ENCODE measurements around the gene CRISPLD2.

Gene CRISPLD2

GRCh38 chr16:84879569-84880487, 60.0 kb downstream of the CRISPLD2 start:
- TF ChIP-seq EP300 (IDR thresholded peaks at IDR 0.05; ENCODE audit: borderline replicate concordance), result no peak
- TF ChIP-seq TCF12 (IDR thresholded peaks at IDR 0.05; ENCODE audit: low read depth), result no peak
- no peak for TF ChIP-seq TEAD4 (IDR thresholded peaks at IDR 0.05)
- no peak for TF ChIP-seq CREB1 (IDR thresholded peaks at IDR 0.05; ENCODE audit: low read depth)
- no peak for TF ChIP-seq EGR1 (IDR thresholded peaks at IDR 0.05)
- TF ChIP-seq REST (IDR thresholded peaks at IDR 0.05; ENCODE audit: low read depth), result no peak
- TF ChIP-seq USF1 (IDR thresholded peaks at IDR 0.05), result no peak
- no peak for TF ChIP-seq RAD21 (IDR thresholded peaks at IDR 0.05; ENCODE audit: low read depth)
- TF ChIP-seq YY1 (IDR thresholded peaks at IDR 0.05; ENCODE audit: low read depth), result no peak

DNA sequence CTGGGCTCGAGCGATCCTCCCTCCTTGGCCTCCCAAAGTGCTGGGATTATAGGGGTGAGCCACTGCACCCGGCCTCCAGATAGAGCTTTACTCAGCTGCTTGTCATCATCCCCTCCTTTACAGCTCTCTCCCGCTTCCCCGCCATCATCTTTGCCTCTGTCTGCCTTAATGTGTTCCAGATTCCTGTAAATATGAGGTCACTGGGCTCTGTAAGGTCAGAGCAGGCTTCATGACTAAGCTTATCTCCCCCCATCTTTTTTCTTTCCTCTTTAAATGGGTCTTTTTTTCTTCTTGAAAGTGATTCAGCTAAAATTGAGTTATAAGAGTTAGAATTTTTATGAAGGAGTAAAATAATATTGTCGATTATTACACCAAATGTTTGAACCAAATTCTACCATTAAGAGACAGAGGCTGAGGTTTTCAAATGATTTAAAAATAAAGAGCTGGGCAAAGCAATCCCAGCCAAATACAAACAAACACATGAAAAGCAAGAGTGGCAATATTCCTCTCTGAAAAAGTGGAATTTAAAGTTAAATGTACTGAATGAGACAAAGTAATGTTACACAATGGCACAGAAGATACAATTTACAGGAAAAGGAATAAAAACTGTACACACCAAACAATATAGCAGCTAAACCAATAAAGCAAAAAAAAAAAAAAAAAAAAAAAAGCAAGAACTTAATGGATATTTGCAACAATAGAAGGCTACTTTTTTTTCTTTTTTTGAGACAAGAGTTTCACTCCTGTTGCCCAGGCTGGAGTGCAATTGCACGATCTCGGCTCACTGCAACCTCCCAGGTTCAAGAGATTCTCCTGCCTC, 62.1 kb downstream of the CRISPLD2 start:
- TF ChIP-seq TCF12 (IDR thresholded peaks at IDR 0.05; ENCODE audit: low read depth), result no peak
- TF ChIP-seq USF1 (IDR thresholded peaks at IDR 0.05), result no peak

DNA sequence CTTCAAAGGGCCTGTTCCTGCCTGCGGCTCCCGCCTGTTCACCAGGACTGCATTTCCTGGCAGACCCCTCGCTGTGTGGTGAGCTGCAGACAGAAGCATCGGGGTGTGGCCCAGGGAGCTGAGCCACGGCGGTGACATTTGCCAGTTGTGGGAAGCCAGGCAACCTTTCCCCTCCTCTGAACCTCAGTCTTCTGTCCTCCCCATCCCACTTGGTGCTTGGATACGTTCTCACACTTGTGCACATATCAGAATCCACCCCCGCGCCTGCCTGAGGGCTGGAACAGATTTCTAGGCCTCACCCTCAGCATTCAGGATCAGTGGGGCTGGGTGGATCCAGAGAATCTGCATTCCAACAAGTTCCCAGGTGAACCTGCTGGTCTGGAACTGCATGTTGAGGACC, 63.5 kb downstream of the CRISPLD2 start:
- TF ChIP-seq REST (IDR thresholded peaks at IDR 0.05; ENCODE audit: low read depth), result no peak
- no peak for TF ChIP-seq NFIC (IDR thresholded peaks at IDR 0.05)
- no peak for TF ChIP-seq ZBTB7A (IDR thresholded peaks at IDR 0.05; ENCODE audit: low read depth)
- no peak for TF ChIP-seq YY1 (IDR thresholded peaks at IDR 0.05; ENCODE audit: low read depth)
- no peak for TF ChIP-seq TEAD4 (IDR thresholded peaks at IDR 0.05)
- no peak for TF ChIP-seq CEBPB (IDR thresholded peaks at IDR 0.05)
- TF ChIP-seq RAD21 (IDR thresholded peaks at IDR 0.05; ENCODE audit: low read depth), result no peak
- TF ChIP-seq, protein P1, sequence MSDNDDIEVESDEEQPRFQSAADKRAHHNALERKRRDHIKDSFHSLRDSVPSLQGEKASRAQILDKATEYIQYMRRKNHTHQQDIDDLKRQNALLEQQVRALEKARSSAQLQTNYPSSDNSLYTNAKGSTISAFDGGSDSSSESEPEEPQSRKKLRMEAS (IDR thresholded peaks at IDR 0.05), result no peak
- TF ChIP-seq FOXM1 (IDR thresholded peaks at IDR 0.05; ENCODE audit: borderline replicate concordance, low read depth), result no peak
- TF ChIP-seq EP300 (IDR thresholded peaks at IDR 0.05; ENCODE audit: borderline replicate concordance), result no peak

DNA sequence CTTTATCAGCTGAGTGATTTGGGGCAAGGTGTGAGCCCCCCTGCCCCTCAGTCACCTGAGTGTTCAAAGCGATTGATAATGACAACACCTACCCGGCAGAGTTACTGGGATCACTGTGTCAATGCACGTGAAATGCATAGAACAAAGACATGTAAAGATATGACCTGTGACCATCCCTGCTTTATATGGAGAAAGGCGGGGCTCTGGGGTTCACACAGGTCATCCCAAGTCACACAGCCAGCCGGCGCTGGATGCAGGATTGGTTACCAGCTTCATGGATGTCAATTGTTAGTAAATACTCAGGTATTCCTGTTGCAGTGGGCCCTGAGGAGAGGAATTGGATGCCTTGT, 64.4 kb downstream of the CRISPLD2 start:
- TF ChIP-seq NFIC (IDR thresholded peaks at IDR 0.05), result no peak
- no peak for TF ChIP-seq ZBTB7A (IDR thresholded peaks at IDR 0.05; ENCODE audit: low read depth)
- TF ChIP-seq EGR1 (IDR thresholded peaks at IDR 0.05), result no peak
- TF ChIP-seq, protein P1 (IDR thresholded peaks at IDR 0.05), result no peak
- no peak for TF ChIP-seq CREB1 (IDR thresholded peaks at IDR 0.05; ENCODE audit: low read depth)
- no peak for TF ChIP-seq REST (IDR thresholded peaks at IDR 0.05; ENCODE audit: low read depth)
- TF ChIP-seq TEAD4 (IDR thresholded peaks at IDR 0.05), result no peak
- no peak for TF ChIP-seq RAD21 (IDR thresholded peaks at IDR 0.05; ENCODE audit: low read depth)
- no peak for TF ChIP-seq TAF1 (IDR thresholded peaks at IDR 0.05; ENCODE audit: low read depth)
- no peak for TF ChIP-seq CEBPB (IDR thresholded peaks at IDR 0.05)
- no peak for TF ChIP-seq EP300 (IDR thresholded peaks at IDR 0.05; ENCODE audit: borderline replicate concordance)
- no peak for TF ChIP-seq FOXM1 (IDR thresholded peaks at IDR 0.05; ENCODE audit: borderline replicate concordance, low read depth)
- TF ChIP-seq USF1 (IDR thresholded peaks at IDR 0.05), result no peak
- TF ChIP-seq YY1 (IDR thresholded peaks at IDR 0.05; ENCODE audit: low read depth), result no peak
- TF ChIP-seq TCF12 (IDR thresholded peaks at IDR 0.05; ENCODE audit: low read depth), result no peak

Measured in Ishikawa (cell line).